Trophoblast cell (in vitro differentiated cells and primary cell): ENCODE results near the gene SAP30BP.
A peak's percentile ranks its signal among the peaks of the same experiment; 100 is the strongest.

Experiments
- DNase-seq, 2 donors: peaks; one replicate each; pipeline ENCODE4 v3.0.0-alpha.2; 2016
- H2AFZ ChIP-seq: 2 replicates; pipeline ENCODE4 v1.6.1; 2013; ENCODE audit warnings: low read length, moderate library complexity, mild to moderate bottlenecking; ENCODE audit not compliant: insufficient read depth, poor library complexity
- H2AK5ac ChIP-seq: 2 replicates; pipeline ENCODE4 v1.6.1; 2013; ENCODE audit warnings: mild to moderate bottlenecking, low read length
- H2BK120ac ChIP-seq: 2 replicates; pipeline ENCODE4 v1.6.1; 2013; ENCODE audit warnings: low read length, mild to moderate bottlenecking, moderate library complexity; ENCODE audit not compliant: insufficient read depth, poor library complexity
- H2BK12ac ChIP-seq: 2 replicates; pipeline ENCODE4 v1.6.1; 2013; ENCODE audit warnings: mild to moderate bottlenecking, low read length, moderate library complexity
- H2BK5ac ChIP-seq: 2 replicates; pipeline ENCODE4 v1.6.1; 2013; ENCODE audit warnings: low read length, low read depth, moderate library complexity, mild to moderate bottlenecking; ENCODE audit not compliant: poor library complexity
- H3K14ac ChIP-seq: 2 replicates; pipeline ENCODE4 v1.6.1; 2013; ENCODE audit warnings: mild to moderate bottlenecking, low read length
- H3K18ac ChIP-seq: 2 replicates; pipeline ENCODE4 v1.6.1; 2013; ENCODE audit warnings: mild to moderate bottlenecking, low read length
- H3K23ac ChIP-seq: 2 replicates; pipeline ENCODE4 v1.6.1; 2013; ENCODE audit warnings: low read length
- H3K27ac ChIP-seq: 2 replicates; pipeline ENCODE4 v1.5.1; 2013; ENCODE audit warnings: low read depth, mild to moderate bottlenecking, inconsistent platforms, low read length, moderate library complexity
- H3K27me3 ChIP-seq: 2 replicates; pipeline ENCODE4 v1.6.1; 2013; ENCODE audit warnings: inconsistent platforms, mild to moderate bottlenecking, low read length, moderate library complexity; ENCODE audit not compliant: insufficient read depth
- H3K36me3 ChIP-seq, 2 experiments: 1 replicate in 1 of 2; 2 replicates in 1 of 2; pipeline ENCODE4 v1.6.1; 2013; ENCODE audit warnings: low read length in 2 of 2, mild to moderate bottlenecking in 2 of 2, moderate library complexity in 1 of 2; ENCODE audit not compliant: insufficient read depth in 2 of 2, control insufficient read depth in 1 of 2
- H3K4ac ChIP-seq: 2 replicates; pipeline ENCODE4 v1.6.1; 2013; ENCODE audit warnings: low read depth, mild to moderate bottlenecking, low read length, moderate library complexity
- H3K4me1 ChIP-seq, 2 experiments: 1 replicate in 1 of 2; 2 replicates in 1 of 2; pipeline ENCODE4 v1.6.1; 2013; ENCODE audit warnings: low read length in 2 of 2, mild to moderate bottlenecking in 2 of 2, moderate library complexity in 1 of 2; ENCODE audit not compliant: insufficient read depth in 2 of 2, control insufficient read depth in 1 of 2
- H3K4me2 ChIP-seq: 2 replicates; pipeline ENCODE4 v1.6.1; 2013; ENCODE audit warnings: inconsistent platforms, mild to moderate bottlenecking, low read length, moderate library complexity
- H3K4me3 ChIP-seq: 2 replicates; pipeline ENCODE4 v1.5.1; 2013; ENCODE audit warnings: mild to moderate bottlenecking, low read depth, low read length, inconsistent platforms
- H3K79me1 ChIP-seq: one replicate; pipeline ENCODE4 v1.6.1; 2013; ENCODE audit warnings: low read length
- H3K79me2 ChIP-seq: 2 replicates; pipeline ENCODE4 v1.6.1; 2013; ENCODE audit warnings: low read length, mild to moderate bottlenecking; ENCODE audit not compliant: control insufficient read depth, insufficient read depth, poor library complexity
- H3K9ac ChIP-seq: 2 replicates; pipeline ENCODE4 v1.6.1; 2013; ENCODE audit warnings: mild to moderate bottlenecking, low read length
- H3K9me3 ChIP-seq: 2 replicates; pipeline ENCODE4 v1.6.1; 2013; ENCODE audit warnings: low read depth, mild to moderate bottlenecking, control low read depth, inconsistent platforms, low read length; ENCODE audit not compliant: insufficient read depth
- H4K12ac ChIP-seq: 2 replicates; pipeline ENCODE4 v1.6.1; 2013; ENCODE audit warnings: low read depth, mild to moderate bottlenecking, low read length, moderate library complexity
- H4K8ac ChIP-seq: 2 replicates; pipeline ENCODE4 v1.6.1; 2013; ENCODE audit warnings: low read depth, mild to moderate bottlenecking, low read length, moderate library complexity
- H4K91ac ChIP-seq: one replicate; pipeline ENCODE4 v1.6.1; 2013; ENCODE audit warnings: low read depth, mild to moderate bottlenecking, low read length, moderate library complexity
- WGBS: extraction: QIAGEN DNeasy Blood & Tissue Kit; methylation state at CpG from one replicate; pipeline ENCODE4 v1.1.7; 2013; ENCODE audit warnings: missing lambda C conversion rate; ENCODE audit not compliant: insufficient read length, insufficient coverage; ENCODE audit errors: extremely low coverage; 5-methylcytosine and 5-hydroxymethylcytosine counted together

SAP30BP gene

GRCh38 chr17:75665981-75666380 lies 1.2 kb upstream of the SAP30BP start:
- no peak overlapping the region for H4K91ac ChIP-seq
- no peak overlapping the region for H2BK5ac ChIP-seq
- no peak overlapping the region for H3K14ac ChIP-seq
- H3K27ac ChIP-seq: no peak overlapping the region
- DNase-seq: no peak
- peaks cover 5% of the 10 kb centered on the region in 2 experiments for H3K4me1 ChIP-seq
- no peak overlapping the region for H3K23ac ChIP-seq
- H4K8ac ChIP-seq: peak overlapping the region; percentile 80
- no peak overlapping the region for H3K4ac ChIP-seq
- H3K9ac ChIP-seq: no peak overlapping the region
- no peak overlapping the region for H2BK120ac ChIP-seq
- H4K12ac ChIP-seq: peak overlapping the region; percentile 85
- no peak overlapping the region for H2AK5ac ChIP-seq
- H2BK12ac ChIP-seq: no peak overlapping the region
- H3K79me1 ChIP-seq: peaks cover 8% of the 10 kb centered on the region
- no peak overlapping the region for H2AFZ ChIP-seq
- no peak overlapping the region for H3K18ac ChIP-seq
- H3K4me3 ChIP-seq: no peak overlapping the region
- H3K79me2 ChIP-seq: peaks cover 7% of the 10 kb centered on the region
- peaks cover 21 to 27% of the 10 kb centered on the region in 2 experiments for H3K36me3 ChIP-seq
- peak overlapping the region; percentile 93 for H3K4me2 ChIP-seq
- H3K27me3 ChIP-seq: no peaks in the 10 kb centered on the region
- no CpG with 5 or more reads among the region's 10 CpGs for WGBS
- no peaks in the 10 kb centered on the region for H3K9me3 ChIP-seq

- peak overlapping the region; percentile 83 for H3K9ac ChIP-seq
- H3K4me3 ChIP-seq: peak overlapping the region; percentile 94
- peak overlapping the region; percentile 88 for H4K91ac ChIP-seq
- H3K4ac ChIP-seq: peak overlapping the region; percentile 100
- H3K14ac ChIP-seq: peak overlapping the region; percentile 83
- no peak for DNase-seq
- no peak overlapping the region for H3K27ac ChIP-seq
- no peak overlapping the region for H3K23ac ChIP-seq
- no peak overlapping the region for H3K18ac ChIP-seq
- no peak overlapping the region for H2BK12ac ChIP-seq
- H3K36me3 ChIP-seq: peaks cover 22 to 23% of the 10 kb centered on the region in 2 experiments
- H2AK5ac ChIP-seq: no peak overlapping the region
- peaks cover 5% of the 10 kb centered on the region in 2 experiments for H3K4me1 ChIP-seq
- H4K12ac ChIP-seq: no peak overlapping the region
- no peaks in the 10 kb centered on the region for H3K27me3 ChIP-seq
- H3K4me2 ChIP-seq: peak overlapping the region; percentile 64
- no CpG with 5 or more reads among the region's 4 CpGs for WGBS
- H2AFZ ChIP-seq: peak overlapping the region; percentile 19
- H2BK120ac ChIP-seq: no peak overlapping the region
- peaks cover 7% of the 10 kb centered on the region for H3K79me2 ChIP-seq
- H4K8ac ChIP-seq: peak overlapping the region; percentile 92
- H3K79me1 ChIP-seq: peaks cover 8% of the 10 kb centered on the region
- no peaks in the 10 kb centered on the region for H3K9me3 ChIP-seq
- H2BK5ac ChIP-seq: no peak overlapping the region
These were observed 687 bp downstream of the SAP30BP start for GRCh38 chr17:75667825-75668224.

- Histone ChIP-seq H3K79me1 (peaks cover 8% of the 10 kb centered on the region), H3K79me2 (peaks cover 7% of the 10 kb centered on the region), H2BK12ac (no peak overlapping the region), H3K27ac (no peak overlapping the region), H2BK120ac (no peak overlapping the region), H3K4me2 (peak overlapping the region; percentile 64), H3K14ac (no peak overlapping the region), H3K23ac (no peak overlapping the region), H2BK5ac (no peak overlapping the region), H4K91ac (no peak overlapping the region), H4K12ac (no peak overlapping the region), H2AFZ (no peak overlapping the region), H3K36me3 (peaks cover 27 to 28% of the 10 kb centered on the region in 2 experiments), H3K4me1 (peaks cover 5% of the 10 kb centered on the region in 2 experiments), H3K4me3 (no peak overlapping the region), H2AK5ac (no peak overlapping the region), H3K4ac (peak overlapping the region; percentile 81), H3K27me3 (no peaks in the 10 kb centered on the region), H4K8ac (no peak overlapping the region), H3K9ac (no peak overlapping the region), H3K18ac (no peak overlapping the region), H3K9me3 (no peaks in the 10 kb centered on the region)
- no peak for DNase-seq
- no CpG with 5 or more reads among the region's 4 CpGs for WGBS
These were observed 1.4 kb downstream of the SAP30BP start for GRCh38 chr17:75668489-75668888.

- Histone ChIP-seq H3K18ac (no peak overlapping the region), H2BK5ac (no peak overlapping the region), H3K27me3 (no peaks in the 10 kb centered on the region), H3K79me1 (peaks cover 8% of the 10 kb centered on the region), H3K4ac (peak overlapping the region; percentile 65), H3K79me2 (peaks cover 7% of the 10 kb centered on the region), H3K4me3 (no peak overlapping the region), H3K4me1 (peaks cover 5% of the 10 kb centered on the region in 2 experiments), H4K8ac (no peak overlapping the region), H3K9me3 (no peaks in the 10 kb centered on the region), H2AK5ac (no peak overlapping the region), H3K9ac (no peak overlapping the region), H3K14ac (no peak overlapping the region), H2BK120ac (no peak overlapping the region), H4K12ac (no peak overlapping the region), H2BK12ac (no peak overlapping the region), H3K23ac (no peak overlapping the region), H2AFZ (no peak overlapping the region), H3K36me3 (peaks cover 35 to 36% of the 10 kb centered on the region in 2 experiments), H3K4me2 (no peak overlapping the region), H4K91ac (no peak overlapping the region), H3K27ac (no peak overlapping the region)
- WGBS: no CpG with 5 or more reads among the region's 5 CpGs
- DNase-seq: peak; percentile 62 to 76
These were observed 3.7 kb downstream of the SAP30BP start for GRCh38 chr17:75670868-75671267.
